ENCODE data around the gene TMCO1.
A peak's percentile ranks its signal among the peaks of the same experiment; 100 is the strongest.
"Not testable (repeated sequence)": the region's sequence is repeated elsewhere in the genome, so short reads cannot be mapped to it uniquely, and the experiment has no call there.

TMCO1 gene

GRCh38 chr1:165768513-165769394 lies at the start of gene TMCO1:
Gene TMCO1 (minus strand): TSS chr1:165768868. CDS start chr1:165768751, 117 bp downstream.
- peak; percentile 98 for DNase-seq (ENCODE audit: low spot score)

GRCh38 chr1:165816826-165817497 lies 48.3 kb upstream of the TMCO1 start:
- DNase-seq (ENCODE audit: low spot score) = no peak

- DNase-seq (ENCODE audit: low spot score) = no peak
These were observed 47.5 kb upstream of the TMCO1 start for GRCh38 chr1:165816157-165816556.

- no peak for DNase-seq (ENCODE audit: low spot score)
These were observed 47.1 kb upstream of the TMCO1 start for GRCh38 chr1:165815725-165816124.

GRCh38 chr1:165807613-165808012 lies 38.9 kb upstream of the TMCO1 start:
- no peak for DNase-seq (ENCODE audit: low spot score)

- not testable (repeated sequence) for DNase-seq (ENCODE audit: low spot score)
These were observed 35.8 kb upstream of the TMCO1 start for GRCh38 chr1:165804513-165804912.

- DNase-seq (ENCODE audit: low spot score) = no peak
These were observed 30.7 kb upstream of the TMCO1 start for GRCh38 chr1:165799387-165799786.

- no peak for DNase-seq (ENCODE audit: low spot score)
These were observed 27.2 kb upstream of the TMCO1 start for GRCh38 chr1:165795894-165796293.

GRCh38 chr1:165793951-165794350 lies 25.3 kb upstream of the TMCO1 start:
- no peak for DNase-seq (ENCODE audit: low spot score)

- no peak for DNase-seq (ENCODE audit: low spot score)
These were observed 19.1 kb upstream of the TMCO1 start for GRCh38 chr1:165787741-165788140.

- not testable (repeated sequence) for DNase-seq (ENCODE audit: low spot score)
These were observed 14.9 kb upstream of the TMCO1 start for GRCh38 chr1:165783519-165783918.

GRCh38 chr1:165778197-165778596 lies 9.5 kb upstream of the TMCO1 start:
- DNase-seq (ENCODE audit: low spot score) = not testable (repeated sequence)

- no peak for DNase-seq (ENCODE audit: low spot score)
These were observed 4.8 kb upstream of the TMCO1 start for GRCh38 chr1:165773324-165773965.

- DNase-seq (ENCODE audit: low spot score) = no peak
These were observed 4.1 kb upstream of the TMCO1 start for GRCh38 chr1:165772739-165773138.

GRCh38 chr1:165764277-165764676 lies 4.4 kb downstream of the TMCO1 start:
- no peak for DNase-seq (ENCODE audit: low spot score)

GRCh38 chr1:165763442-165763841 lies 5.2 kb downstream of the TMCO1 start:
- DNase-seq (ENCODE audit: low spot score) = no peak

- DNase-seq (ENCODE audit: low spot score) = no peak
These were observed 5.9 kb downstream of the TMCO1 start for GRCh38 chr1:165762725-165763124.

GRCh38 chr1:165759095-165759494 lies 9.6 kb downstream of the TMCO1 start:
- no peak for DNase-seq (ENCODE audit: low spot score)

- no peak for DNase-seq (ENCODE audit: low spot score)
These were observed 13.2 kb downstream of the TMCO1 start for GRCh38 chr1:165755393-165756010.

- DNase-seq (ENCODE audit: low spot score) = no peak
These were observed 14.7 kb downstream of the TMCO1 start for GRCh38 chr1:165753934-165754333.

- no peak for DNase-seq (ENCODE audit: low spot score)
These were observed 20.1 kb downstream of the TMCO1 start for GRCh38 chr1:165748550-165748949.
